Uterus (tissue), 4 donors: ENCODE results near the gene SHH. TPM values are rescaled to one million over a fixed set of nuclear protein-coding genes. Genes with fewer than 3 reads are reported as not detected.

Experiments used
- DNase-seq, 2 donors: peaks; one replicate each; pipeline ENCODE4 v3.0.0-alpha.2; 2019 to 2020
- H3K27ac ChIP-seq, 2 donors: fragments of 200-600 bp; sonication (generic); 1 replicate in 1 of 2; 2 replicates in 1 of 2; pipeline ENCODE4 v1.5.1; 2016 to 2018
- H3K27me3 ChIP-seq, 2 donors: fragments of 200-600 bp; sonication (generic); one replicate each; pipeline ENCODE4 v1.5.1; 2018 to 2019; ENCODE audit warnings: control low read depth in 1 of 2
- H3K36me3 ChIP-seq, 2 donors: fragments of 200-600 bp; sonication (generic); one replicate each; pipeline ENCODE4 v1.5.1; 2019; ENCODE audit warnings: control low read depth in 1 of 2
- H3K4me1 ChIP-seq, 2 donors: fragments of 200-600 bp; sonication (generic); one replicate each; pipeline ENCODE4 v1.5.1; 2018 to 2019; ENCODE audit warnings: control low read depth in 1 of 2
- H3K4me3 ChIP-seq, 2 donors: fragments of 200-600 bp; sonication (generic); 1 replicate in 1 of 2; 2 replicates in 1 of 2; pipeline ENCODE4 v1.5.1; 2018 to 2019; ENCODE audit warnings: mild to moderate bottlenecking in 1 of 2
- H3K9me3 ChIP-seq, 2 donors: fragments of 200-600 bp; sonication (generic); one replicate each; pipeline ENCODE4 v1.5.1; 2019; ENCODE audit warnings: control low read depth in 1 of 2
- POLR2A ChIP-seq, 2 donors: fragments of 450-650 bp; IDR thresholded peaks; one replicate each; pipeline ENCODE4 v1.6.1; 2016; ENCODE audit warnings: antibody characterized with exemption in 2 of 2, mild to moderate bottlenecking in 1 of 2, moderate library complexity in 1 of 2
- intact Hi-C: fragments of 100-400 bp; cut with DNase I; formaldehyde crosslinking; loops from one replicate; pipeline ENCODE4 v1.15.1; 2023; ENCODE audit warnings: low total_unique reads
- total RNA-seq, 4 donors: library from RNA; depleted of rRNA in 3 of 4; stranded (reverse); fragments of >200 nt in 3 of 4; gene quantifications; one replicate each; pipeline versions ENCODE4 v1.1.0 to v1.2.4, GENCODE V29; 2014 to 2023
- TF ChIP-seq, protein P1 (sequence below), 4 experiments: fragments of 200-600 bp in 2 of 4; fragments of 450-650 bp in 2 of 4; sonication (generic) in 2 of 4; IDR thresholded peaks; one replicate each; pipeline ENCODE4 v1.5.1; 2016 to 2019; ENCODE audit warnings: antibody characterized with exemption in 4 of 4, mild to moderate bottlenecking in 2 of 4, moderate library complexity in 1 of 4
- donor health status: DM: yes; HTN: yes; CAD: no.

SHH gene
- total RNA-seq, 4 donors from 2014 or later = 0.62 TPM; not detected in 3

DNA sequence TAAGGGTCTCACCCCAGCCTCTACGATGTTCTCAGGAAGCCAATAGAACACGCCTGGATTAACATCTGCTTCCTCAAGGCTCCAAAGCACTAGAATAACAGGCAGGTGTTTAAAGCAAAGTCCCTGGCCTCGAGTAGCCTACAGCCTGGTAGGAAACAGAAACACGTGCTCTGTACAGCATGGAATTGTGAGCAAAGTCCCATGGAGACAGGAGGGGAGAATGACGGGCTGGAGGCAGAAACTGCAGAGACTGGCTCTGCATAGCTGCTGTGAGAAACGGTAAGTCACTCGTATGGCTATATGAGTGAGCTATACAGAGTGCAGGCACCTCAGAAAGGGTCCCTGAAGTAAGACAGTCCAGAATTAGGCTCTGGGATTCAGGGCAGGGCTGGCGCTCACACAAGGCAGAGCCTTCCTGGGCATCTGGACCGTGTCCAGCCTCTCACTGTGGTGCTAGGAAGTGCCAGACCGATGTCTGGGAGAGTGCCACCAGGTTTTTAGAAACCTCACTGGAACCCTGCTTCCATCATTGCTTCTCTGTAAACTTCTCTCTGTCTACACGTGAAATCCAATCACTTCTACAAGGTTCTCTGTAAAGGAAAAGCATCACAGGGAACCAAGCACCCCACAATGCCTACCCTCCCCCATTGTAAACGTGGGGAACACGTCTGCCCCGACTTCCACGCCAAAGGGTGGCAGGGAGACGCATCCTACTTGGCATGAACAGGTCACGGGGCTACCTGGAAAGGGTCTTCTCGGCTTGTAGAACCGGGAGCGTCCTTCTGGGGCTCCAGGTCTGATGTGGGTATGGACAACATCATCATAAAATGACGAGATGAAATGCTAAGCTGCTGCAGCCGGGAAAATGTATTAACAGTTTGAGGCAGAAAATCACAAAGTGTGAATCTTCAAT is 38.8 kb upstream of the SHH start:
- H3K27me3 ChIP-seq = no peaks in the 10 kb centered on the region

GRCh38 chr7:155850001-155850436 is 37.8 kb upstream of the SHH start:
- Histone ChIP-seq H3K4me1 (no peaks in the 10 kb centered on the region), H3K9me3 (peaks cover 0 to 3% of the 10 kb centered on the region in 2 donors), H3K4me3 (no peak overlapping the region), H3K36me3 (no peaks in the 10 kb centered on the region), H3K27ac (no peak overlapping the region), H3K27me3 (no peaks in the 10 kb centered on the region)
- intact Hi-C loops = no loop called here
- TF ChIP-seq, protein P1, sequence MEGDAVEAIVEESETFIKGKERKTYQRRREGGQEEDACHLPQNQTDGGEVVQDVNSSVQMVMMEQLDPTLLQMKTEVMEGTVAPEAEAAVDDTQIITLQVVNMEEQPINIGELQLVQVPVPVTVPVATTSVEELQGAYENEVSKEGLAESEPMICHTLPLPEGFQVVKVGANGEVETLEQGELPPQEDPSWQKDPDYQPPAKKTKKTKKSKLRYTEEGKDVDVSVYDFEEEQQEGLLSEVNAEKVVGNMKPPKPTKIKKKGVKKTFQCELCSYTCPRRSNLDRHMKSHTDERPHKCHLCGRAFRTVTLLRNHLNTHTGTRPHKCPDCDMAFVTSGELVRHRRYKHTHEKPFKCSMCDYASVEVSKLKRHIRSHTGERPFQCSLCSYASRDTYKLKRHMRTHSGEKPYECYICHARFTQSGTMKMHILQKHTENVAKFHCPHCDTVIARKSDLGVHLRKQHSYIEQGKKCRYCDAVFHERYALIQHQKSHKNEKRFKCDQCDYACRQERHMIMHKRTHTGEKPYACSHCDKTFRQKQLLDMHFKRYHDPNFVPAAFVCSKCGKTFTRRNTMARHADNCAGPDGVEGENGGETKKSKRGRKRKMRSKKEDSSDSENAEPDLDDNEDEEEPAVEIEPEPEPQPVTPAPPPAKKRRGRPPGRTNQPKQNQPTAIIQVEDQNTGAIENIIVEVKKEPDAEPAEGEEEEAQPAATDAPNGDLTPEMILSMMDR (IDR thresholded peaks at IDR 0.05) = no peak
- no peak for TF ChIP-seq POLR2A (IDR thresholded peaks at IDR 0.05)
- DNase-seq = no peak

More for the DNA sequence above, 38.8 kb upstream of the SHH start:
- H3K9me3 ChIP-seq = peaks cover 0 to 6% of the 10 kb centered on the region in 2 donors
- no peak overlapping the region for H3K27ac ChIP-seq
- no peaks in the 10 kb centered on the region for H3K36me3 ChIP-seq
- TF ChIP-seq, protein P1 (IDR thresholded peaks at IDR 0.05) = no peak
- no peak for TF ChIP-seq POLR2A (IDR thresholded peaks at IDR 0.05)
- DNase-seq = no peak
- intact Hi-C loops = no loop called here
- H3K4me3 ChIP-seq = no peak overlapping the region
- no peaks in the 10 kb centered on the region for H3K4me1 ChIP-seq

GRCh38 chr7:155848691-155849669 is 36.7 kb upstream of the SHH start:
- DNase-seq = no peak
- intact Hi-C loops = no loop called here
- no peaks in the 10 kb centered on the region for H3K4me1 ChIP-seq
- H3K36me3 ChIP-seq = no peaks in the 10 kb centered on the region
- no peaks in the 10 kb centered on the region for H3K27me3 ChIP-seq
- no peak overlapping the region for H3K4me3 ChIP-seq
- no peak for TF ChIP-seq POLR2A (IDR thresholded peaks at IDR 0.05)
- TF ChIP-seq, protein P1 (IDR thresholded peaks at IDR 0.05) = no peak
- H3K27ac ChIP-seq = no peak overlapping the region
- no peaks in the 10 kb centered on the region for H3K9me3 ChIP-seq

DNA sequence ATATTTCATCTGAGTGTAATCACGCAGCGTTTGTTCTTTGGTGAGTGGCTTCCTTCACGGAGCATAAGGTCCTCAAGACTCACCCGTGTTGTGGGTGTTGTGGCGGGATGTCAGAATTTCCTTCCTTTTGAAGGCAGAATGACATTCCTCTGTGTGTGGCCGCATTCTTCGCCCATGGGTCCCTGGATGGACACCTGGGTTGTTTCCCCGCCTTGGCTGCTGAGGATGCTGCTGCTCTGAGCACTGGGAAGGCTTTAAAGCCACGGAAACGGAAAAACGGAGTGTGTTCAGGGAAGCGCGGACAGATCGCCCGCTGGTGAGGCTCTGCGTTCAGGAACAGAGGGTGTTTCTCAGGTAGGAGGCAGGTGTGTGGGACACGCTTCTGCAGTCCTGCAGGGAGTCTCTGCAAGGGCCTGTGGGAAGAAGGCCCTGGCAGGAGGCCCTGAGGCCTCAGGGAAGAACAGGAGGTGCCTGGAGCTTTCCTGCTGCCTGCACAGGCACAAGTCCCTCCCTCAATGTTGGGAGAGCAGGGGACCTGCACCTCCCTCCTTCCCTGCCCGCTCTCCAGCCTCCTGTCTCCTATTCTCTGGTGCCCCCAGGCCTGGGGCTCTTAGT is 35.7 kb upstream of the SHH start:
- Histone ChIP-seq H3K36me3 (no peaks in the 10 kb centered on the region), H3K27ac (no peak overlapping the region), H3K9me3 (no peaks in the 10 kb centered on the region), H3K4me3 (no peak overlapping the region), H3K4me1 (no peaks in the 10 kb centered on the region), H3K27me3 (no peaks in the 10 kb centered on the region)
- intact Hi-C loops = no loop called here
- no peak for DNase-seq
- no peak for TF ChIP-seq POLR2A (IDR thresholded peaks at IDR 0.05)
- TF ChIP-seq, protein P1 (IDR thresholded peaks at IDR 0.05) = no peak
